ENCODE results near the gene CABP1.

GRCh38 chr12:120668868-120669840, 28.7 kb downstream of the CABP1 start:
- TF ChIP-seq CTCF (conservative IDR thresholded peaks at IDR 0.05) (no peak), ZFX (IDR thresholded peaks at IDR 0.05) (no peak)

All from C4-2B (cell line).